ENCODE results near the gene SS18L1. TPM values are rescaled to one million over a fixed set of nuclear protein-coding genes. Genes with fewer than 3 reads are reported as not detected.

Gene SS18L1
- total RNA-seq, 1 experiment from 2014 or later = 21.6 TPM

GRCh38 chr20:62160876-62161275, 17.3 kb downstream of the SS18L1 start:
- H3K36me3 ChIP-seq (ENCODE audit: control insufficient read depth, insufficient read depth, low read length) = no peaks in the 10 kb centered on the region; the same call in 1 of the 2 replicates
- TF ChIP-seq POLR2AphosphoS5 (IDR thresholded peaks at IDR 0.05; ENCODE audit: low read depth, low read length) (no peak), CTCF (IDR thresholded peaks at IDR 0.05) (no peak), REST (IDR thresholded peaks at IDR 0.05; ENCODE audit: insufficient read depth in 1 of 2, low read depth in 2 of 2, low read length in 1 of 2) (no peak), TCF7L2 (IDR thresholded peaks at IDR 0.05; ENCODE audit: low read depth, low read length) (no peak), SIN3A (IDR thresholded peaks at IDR 0.05; ENCODE audit: borderline replicate concordance, insufficient read depth, low read depth, low read length) (no peak)
- ChIA-PET CTCF (no interaction called here), POLR2A (no interaction called here)
- H3K4me3 ChIP-seq (ENCODE audit: low read depth in 2 of 2, low read length in 2 of 2) = no peak overlapping the region
- no peaks in the 10 kb centered on the region for H3K9me3 ChIP-seq (ENCODE audit: control insufficient read depth, insufficient read depth, low read depth, low read length)
- intact Hi-C loops (cut with micrococcal nuclease; ENCODE audit: unreplicated experiment) (no loop called here), in situ Hi-C loops (cut with HindIII; ENCODE audit: low pct_unique_long_range_greater_than_20kb, low sequenced_read_pairs) (no loop called here)
- H3K27me3 ChIP-seq (ENCODE audit: control insufficient read depth, insufficient read depth, low read length) = no peaks in the 10 kb centered on the region
- ATAC-seq (no peak), DNase-seq (ENCODE audit: low read depth, low spot score) (no peak)
- peaks cover 8% of the 10 kb centered on the region for H3K4me1 ChIP-seq (ENCODE audit: control insufficient read depth, insufficient read depth, low read length)
- BruUV-seq (replicated peaks) = no TSS peak
- H3K27ac ChIP-seq (ENCODE audit: low read length) = no peak overlapping the region

- Histone ChIP-seq H3K27me3 (ENCODE audit: control insufficient read depth, insufficient read depth, low read length) (no peaks in the 10 kb centered on the region), H3K36me3 (ENCODE audit: control insufficient read depth, insufficient read depth, low read length) (no peaks in the 10 kb centered on the region; the same call in 1 of the 2 replicates), H3K9me3 (ENCODE audit: control insufficient read depth, insufficient read depth, low read depth, low read length) (no peaks in the 10 kb centered on the region), H3K27ac (ENCODE audit: low read length) (no peak overlapping the region), H3K4me1 (ENCODE audit: control insufficient read depth, insufficient read depth, low read length) (peaks cover 4% of the 10 kb centered on the region), H3K4me3 (ENCODE audit: low read depth in 2 of 2, low read length in 2 of 2) (no peak overlapping the region)
- intact Hi-C loops (cut with micrococcal nuclease; ENCODE audit: unreplicated experiment) (no loop called here), in situ Hi-C loops (cut with HindIII; ENCODE audit: low pct_unique_long_range_greater_than_20kb, low sequenced_read_pairs) (no loop called here)
- ChIA-PET POLR2A (no interaction called here), CTCF (no interaction called here)
- BruUV-seq (replicated peaks) = no TSS peak
- no peak for ATAC-seq
- TF ChIP-seq TCF7L2 (IDR thresholded peaks at IDR 0.05; ENCODE audit: low read depth, low read length) = no peak
- TF ChIP-seq CTCF (IDR thresholded peaks at IDR 0.05) = no peak
- TF ChIP-seq SIN3A (IDR thresholded peaks at IDR 0.05; ENCODE audit: borderline replicate concordance, insufficient read depth, low read depth, low read length) = no peak
- no peak for TF ChIP-seq REST (IDR thresholded peaks at IDR 0.05; ENCODE audit: insufficient read depth in 1 of 2, low read depth in 2 of 2, low read length in 1 of 2)
- no peak for TF ChIP-seq POLR2AphosphoS5 (IDR thresholded peaks at IDR 0.05; ENCODE audit: low read depth, low read length)
- DNase-seq (ENCODE audit: low read depth, low spot score) = no peak
These were observed 17.8 kb downstream of the SS18L1 start for GRCh38 chr20:62161347-62161746.

All from Panc1 (cell line).